Stimulated activated CD8-positive, alpha-beta memory T cell treated with anti-CD3 and anti-CD28 coated beads, Interleukin-15, amount 100 ng/mL, for 1 hour (primary cell): ENCODE measurements around the gene BRD4.

ENCODE experiments used
- DNase-seq: peaks from one replicate; pipeline ENCODE4 v3.0.0-alpha.2; 2020; ENCODE audit warnings: low read depth

BRD4 gene

DNA sequence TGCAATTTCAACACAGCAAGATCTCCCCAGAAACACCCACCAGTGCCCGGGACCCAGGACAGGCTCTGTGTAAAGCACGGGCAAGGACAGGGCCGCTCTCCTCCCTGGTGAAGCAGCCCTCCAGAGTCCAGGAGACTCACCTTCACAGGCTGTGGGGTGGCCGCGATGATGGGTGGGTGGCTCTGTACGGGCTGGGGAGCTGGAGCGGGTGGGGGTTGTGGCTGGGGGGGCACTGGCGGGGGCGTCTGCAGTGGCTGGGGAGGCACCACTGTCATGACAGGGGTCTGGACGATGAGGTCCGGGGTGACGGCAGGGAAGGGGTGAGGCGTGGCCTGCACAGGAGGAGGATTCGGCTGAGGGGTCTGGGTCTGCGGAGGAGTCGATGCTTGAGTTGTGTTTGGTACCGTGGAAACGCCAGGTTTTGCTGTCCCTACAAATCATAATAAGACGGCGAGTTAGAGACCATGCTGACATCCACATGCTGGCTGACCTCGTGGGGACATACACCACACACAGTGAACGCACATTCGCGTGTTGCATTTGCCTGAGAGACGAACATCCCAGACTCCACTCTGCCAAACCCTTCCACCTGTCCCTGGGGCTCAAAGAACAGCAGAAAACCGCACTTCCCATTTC is 67.0 kb downstream of the BRD4 start:
- no peak for DNase-seq

- no peak for DNase-seq
Observed at GRCh38 chr19:15264933-15265206, 67.5 kb downstream of the BRD4 start.

- peak; percentile 43 for DNase-seq
Observed at GRCh38 chr19:15264061-15264932, 68.0 kb downstream of the BRD4 start.

GRCh38 chr19:15263361-15263985 is 68.9 kb downstream of the BRD4 start:
- no peak for DNase-seq

GRCh38 chr19:15262011-15262410 is 70.3 kb downstream of the BRD4 start:
- no peak for DNase-seq

DNA sequence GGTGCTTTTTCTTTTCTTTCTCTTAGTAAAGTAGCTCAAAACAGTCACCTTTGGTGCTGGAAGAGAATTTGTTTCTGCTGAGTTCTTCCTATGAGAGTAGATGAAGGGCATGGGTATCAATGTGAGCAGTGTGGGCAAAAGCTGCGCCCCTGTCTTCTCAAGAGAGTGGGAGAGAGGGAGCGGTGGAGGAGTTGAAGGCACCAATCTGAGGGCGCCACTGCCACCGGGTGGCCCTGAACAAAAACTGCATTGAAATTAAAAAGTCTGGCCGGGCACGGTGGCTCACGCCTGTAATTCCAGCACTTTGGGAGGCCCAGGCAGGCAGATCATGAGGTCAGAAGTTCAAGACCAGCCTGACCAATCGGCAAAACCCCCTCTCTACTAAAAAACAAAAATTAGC is 71.4 kb downstream of the BRD4 start:
- no peak for DNase-seq

DNA sequence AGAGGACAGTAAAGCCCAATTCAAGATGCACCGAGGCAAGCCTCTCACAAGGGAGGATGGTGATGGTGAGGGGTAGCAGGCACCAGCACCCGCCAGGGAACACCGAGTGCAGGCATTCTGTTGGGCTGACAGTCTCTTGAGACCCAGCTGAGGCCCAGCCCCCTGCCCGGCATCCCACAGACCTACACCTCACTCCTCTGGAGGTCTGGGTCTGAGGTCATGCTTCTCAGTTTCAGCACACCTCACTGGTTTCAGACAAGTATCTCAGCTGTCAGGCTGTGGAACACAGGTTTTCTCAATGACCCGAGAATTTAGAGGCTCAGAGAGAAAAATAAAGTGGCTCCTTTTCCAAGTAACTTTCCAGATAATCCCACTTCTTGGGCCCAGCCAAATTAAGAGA is 72.4 kb downstream of the BRD4 start:
- DNase-seq: no peak

DNA sequence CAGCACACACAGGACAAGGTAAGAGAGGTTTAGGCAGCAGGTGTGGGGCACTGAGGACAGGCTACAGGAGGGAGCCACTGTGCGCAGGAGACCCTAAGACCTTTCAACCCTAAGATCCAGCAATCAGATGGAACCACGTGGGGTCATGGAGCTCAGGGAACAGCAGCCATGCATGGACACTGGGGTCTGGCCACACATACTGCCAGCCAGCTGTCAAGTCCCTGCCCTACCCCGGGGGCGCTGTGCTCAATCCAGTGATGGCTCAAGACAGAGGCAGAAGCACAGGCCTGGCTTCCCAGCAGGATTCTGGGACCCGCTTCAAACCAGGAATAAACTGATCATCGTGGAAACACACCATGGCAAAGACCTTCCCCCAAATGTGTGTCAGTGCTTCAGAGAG is 74.6 kb downstream of the BRD4 start:
- no peak for DNase-seq

DNA sequence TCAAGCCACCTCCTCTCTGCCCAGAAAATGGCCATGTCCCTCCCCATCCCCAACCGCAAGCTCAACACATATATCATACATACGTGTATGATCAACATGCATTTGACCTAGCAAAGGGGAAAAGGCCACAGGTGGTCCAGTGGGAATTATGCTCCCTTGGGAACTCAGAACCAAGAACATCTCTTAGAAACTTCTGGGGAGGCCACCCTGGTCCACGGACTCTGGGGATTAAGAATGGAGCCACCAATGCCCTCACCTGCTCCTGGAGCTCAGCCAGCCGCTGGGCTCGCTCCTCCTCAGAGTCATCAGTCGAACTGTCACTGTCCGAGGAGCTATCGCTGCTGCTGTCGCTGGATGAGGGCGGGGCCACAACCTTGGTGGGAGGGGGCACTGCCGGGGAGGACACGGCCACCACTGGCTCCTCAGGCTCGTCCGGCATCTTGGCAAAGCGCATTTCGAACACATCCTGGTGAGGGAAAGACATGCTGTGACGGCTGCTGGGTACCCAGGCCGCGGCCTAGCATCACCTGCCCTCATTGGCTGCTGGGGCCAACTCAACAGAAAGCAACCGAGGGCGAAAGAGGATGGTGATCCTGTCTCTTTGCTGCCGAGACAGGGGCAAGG is 75.5 kb downstream of the BRD4 start:
- no peak for DNase-seq

DNA sequence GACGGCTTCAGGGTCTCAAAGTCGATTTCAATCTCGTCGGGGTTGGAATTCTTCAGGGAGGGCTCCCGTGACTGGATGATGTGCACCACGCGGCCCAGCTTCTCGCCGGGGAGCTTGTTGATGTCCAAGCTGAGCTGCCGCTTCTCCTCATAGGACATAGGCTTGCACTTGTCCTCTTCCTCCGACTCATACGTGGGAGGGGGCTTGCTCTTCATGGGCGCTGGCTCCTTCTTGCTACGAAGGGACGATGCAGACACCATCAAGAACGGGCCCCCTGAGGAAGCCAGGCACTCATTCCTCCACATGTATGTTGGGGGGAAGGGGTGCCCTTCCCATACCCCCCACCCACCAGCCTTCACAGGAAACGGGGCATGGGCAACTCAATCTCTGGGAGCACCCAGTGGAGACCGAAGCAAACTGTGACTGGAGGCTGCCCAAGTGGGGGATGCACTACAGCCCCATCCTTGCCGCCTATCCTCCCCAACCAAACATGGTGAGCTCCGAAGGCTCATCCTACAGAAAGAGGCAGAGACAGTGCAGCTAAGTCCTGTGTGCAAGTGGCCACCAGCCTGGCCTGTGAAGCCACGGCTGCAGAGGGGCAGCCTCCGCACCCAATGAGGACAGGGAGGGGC is 76.9 kb downstream of the BRD4 start:
- DNase-seq: no peak

DNA sequence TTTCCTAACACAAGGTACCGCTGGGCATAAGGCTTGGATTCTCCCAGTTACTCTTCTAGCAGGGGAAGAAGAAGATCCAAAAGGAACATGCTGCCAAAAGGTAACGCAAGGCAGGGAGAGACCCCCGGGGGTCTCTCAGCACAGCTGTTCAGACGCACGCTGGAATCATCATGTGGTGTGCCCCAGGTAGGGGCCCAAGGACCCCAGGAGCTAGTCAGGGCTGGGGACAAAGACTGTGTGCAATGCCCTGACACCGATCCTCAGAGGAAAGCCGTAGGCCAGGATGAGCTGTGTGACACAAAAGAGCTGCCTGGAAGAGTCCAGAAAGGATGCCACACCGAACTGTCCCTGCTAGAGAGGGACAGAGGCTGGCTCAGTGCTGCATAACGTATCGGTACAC is 77.8 kb downstream of the BRD4 start:
- DNase-seq: no peak

GRCh38 chr19:15253513-15253912 is 78.8 kb downstream of the BRD4 start:
- DNase-seq: no peak

DNA sequence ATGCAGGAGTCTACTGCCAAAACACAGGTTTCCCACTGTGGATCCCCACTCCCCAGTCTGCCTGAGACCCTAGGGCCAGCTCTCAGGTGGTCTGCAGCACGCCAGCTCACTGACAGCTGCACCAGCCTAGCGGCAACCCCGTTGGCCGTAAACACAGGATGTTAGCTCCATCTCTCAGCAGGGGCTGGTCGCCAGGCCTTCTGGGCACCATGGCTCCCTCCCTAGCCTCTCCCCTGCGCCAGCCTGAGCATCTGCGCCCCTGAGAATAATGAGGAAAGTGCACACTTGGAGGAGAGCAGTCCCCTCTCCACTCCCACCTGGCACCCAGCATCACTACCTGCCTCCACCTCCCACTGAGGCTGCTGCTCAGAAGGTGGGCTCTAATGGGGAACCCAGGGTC is 79.3 kb downstream of the BRD4 start:
- DNase-seq: no peak

- no peak for DNase-seq
Observed at GRCh38 chr19:15252398-15253018, 79.8 kb downstream of the BRD4 start.

DNA sequence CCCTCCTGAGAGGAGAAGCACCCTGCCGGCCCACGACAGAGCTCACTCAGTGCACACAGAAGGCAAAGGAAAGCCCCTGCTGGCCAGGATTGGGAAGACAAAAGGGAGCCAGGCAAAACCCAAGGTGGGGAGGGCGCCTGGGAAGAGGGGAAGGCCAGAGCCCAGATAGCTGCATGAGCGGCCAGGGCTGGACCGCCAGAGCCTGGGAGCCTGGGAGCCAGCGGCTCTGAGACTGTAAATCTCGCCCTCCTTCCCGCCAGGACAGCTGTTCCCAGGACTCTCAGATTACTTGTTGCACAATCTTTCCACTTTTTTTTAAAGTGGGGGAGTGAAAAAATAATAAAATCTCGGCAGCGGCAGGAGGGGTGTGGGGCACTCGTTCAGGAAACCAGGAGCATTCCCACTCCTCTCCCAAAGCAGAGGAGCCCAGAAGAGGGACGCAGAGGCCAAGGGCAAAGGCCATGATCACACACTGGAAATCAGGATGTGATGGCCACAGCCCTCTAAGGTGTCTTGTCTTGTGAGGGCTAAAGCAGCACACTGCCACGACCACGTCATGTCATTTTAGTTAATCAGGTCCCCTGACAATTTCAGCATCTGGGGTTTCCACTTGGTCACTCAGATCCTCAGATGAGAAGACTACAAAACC is 80.5 kb downstream of the BRD4 start:
- no peak for DNase-seq

DNA sequence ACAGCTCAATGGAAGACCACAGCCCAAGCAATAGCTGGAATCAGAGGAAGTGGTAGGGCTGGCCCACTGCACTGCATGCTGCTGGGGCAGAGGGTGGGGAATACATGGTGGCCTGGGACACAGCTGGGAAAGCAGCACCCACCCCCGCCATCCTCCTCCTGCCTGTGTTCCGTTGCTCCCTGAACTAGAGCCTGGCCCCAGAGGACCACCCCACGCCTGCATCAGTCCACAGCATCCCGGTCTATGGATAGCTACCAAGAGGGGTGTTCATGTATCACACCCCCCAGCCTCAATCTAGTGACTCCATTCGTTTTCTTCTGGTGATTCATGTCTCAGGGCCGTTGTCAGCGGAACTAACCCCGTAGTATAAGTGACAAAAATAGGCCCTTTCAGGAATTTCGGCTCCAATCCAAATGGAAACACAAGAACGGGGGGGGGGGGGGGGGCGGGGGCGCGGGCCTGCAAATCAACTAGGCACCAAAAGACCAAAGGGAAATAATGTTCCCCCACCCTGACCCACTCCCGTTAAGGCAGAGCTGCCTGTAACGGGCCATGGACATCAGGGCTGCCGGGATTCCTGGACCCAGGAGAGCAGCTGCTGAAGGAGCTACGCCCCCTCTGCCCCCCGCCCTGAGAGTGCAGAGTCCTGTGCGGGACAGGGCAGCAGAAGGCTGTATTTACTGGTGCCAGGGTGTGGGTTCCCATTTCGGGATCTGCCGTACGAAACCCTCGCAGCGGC is 81.2 kb downstream of the BRD4 start:
- DNase-seq: no peak

GRCh38 chr19:15250640-15250993 is 81.7 kb downstream of the BRD4 start:
- DNase-seq: no peak

- DNase-seq: no peak
Observed at GRCh38 chr19:15249972-15250639, 82.2 kb downstream of the BRD4 start.

DNA sequence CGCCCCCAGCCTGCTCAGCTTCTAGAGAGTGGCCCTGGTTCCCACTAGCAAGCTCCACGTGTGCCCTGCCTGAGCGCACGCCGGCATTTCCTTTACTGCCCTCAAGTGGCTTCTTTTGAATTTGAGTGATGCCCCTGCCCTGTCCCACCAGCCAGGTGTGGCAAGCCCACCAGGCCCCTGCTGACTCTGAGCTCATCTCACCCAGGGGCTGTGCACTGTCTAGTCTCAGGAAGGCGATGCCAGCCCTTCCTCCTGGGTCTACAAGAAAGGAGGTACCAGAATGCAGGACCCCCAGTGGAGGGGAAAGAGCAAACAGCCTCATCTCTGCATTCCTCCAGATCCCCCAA is 82.8 kb downstream of the BRD4 start:
- DNase-seq: no peak
